Upper lobe of right lung (tissue), 1 donor: Measurements from ENCODE around the gene TOM1L2. TPM values are rescaled to one million over a fixed set of nuclear protein-coding genes. Genes with fewer than 3 reads are reported as not detected.

ENCODE experiments used
- ATAC-seq: fragments of 200-7000 bp; cut with Tn5 transposase; one replicate; pipeline ENCODE4 v1.9.1; 2020; ENCODE audit warnings: mild to moderate bottlenecking, moderate library complexity
- DNase-seq: peaks from one replicate; pipeline ENCODE4 v3.0.0-alpha.2; 2020
- H3K27ac ChIP-seq: fragments of 200-600 bp; one replicate; pipeline ENCODE4 v1.8.0; 2022
- H3K27me3 ChIP-seq: fragments of 200-600 bp; one replicate; pipeline ENCODE4 v1.8.0; 2022; ENCODE audit warnings: mild to moderate bottlenecking
- H3K36me3 ChIP-seq: fragments of 200-600 bp; one replicate; pipeline ENCODE4 v1.8.0; 2022
- H3K4me1 ChIP-seq: fragments of 200-600 bp; one replicate; pipeline ENCODE4 v1.8.0; 2022
- H3K4me3 ChIP-seq: fragments of 200-600 bp; one replicate; pipeline ENCODE4 v1.8.0; 2022; ENCODE audit warnings: mild to moderate bottlenecking
- H3K9me3 ChIP-seq: fragments of 200-600 bp; one replicate; pipeline ENCODE4 v1.8.0; 2022
- intact Hi-C: fragments of 100-400 bp; cut with DNase I; formaldehyde crosslinking; loops from one replicate; pipeline ENCODE4 v1.11.0; 2022
- long read RNA-seq: library from polyadenylated mRNA; unstranded; transcript quantifications from one replicate; pipeline ENCODE4 v2.0.0, GENCODE V29; 2021
- total RNA-seq: library from RNA; stranded (reverse); fragmentation: NEBNext Ultra II Directional; extraction: Animal tissue kit (Norgen Biotek cat#: 25700); gene quantifications from one replicate; pipeline ENCODE4 v1.2.1, GENCODE V29; 2021
- TF ChIP-seq, protein P1 (sequence below): fragments of 200-600 bp; IDR thresholded peaks from one replicate; pipeline ENCODE4 v1.8.0; 2022; ENCODE audit warnings: antibody characterized with exemption
- donor health status: DM: no; HTN: yes; CAD: no; lungs with severe emphysema.

TOM1L2 gene
- total RNA-seq: 76.7 TPM
- long read RNA-seq, transcript TOM1L2-202 (15 exons, 2,418 nt): major isoform, 16 of 105 reads
- long read RNA-seq, partial matches to known transcripts: 10 of 105 reads
- long read RNA-seq, other reads (novel, unspliced or antisense): 79 of 105 reads

DNA sequence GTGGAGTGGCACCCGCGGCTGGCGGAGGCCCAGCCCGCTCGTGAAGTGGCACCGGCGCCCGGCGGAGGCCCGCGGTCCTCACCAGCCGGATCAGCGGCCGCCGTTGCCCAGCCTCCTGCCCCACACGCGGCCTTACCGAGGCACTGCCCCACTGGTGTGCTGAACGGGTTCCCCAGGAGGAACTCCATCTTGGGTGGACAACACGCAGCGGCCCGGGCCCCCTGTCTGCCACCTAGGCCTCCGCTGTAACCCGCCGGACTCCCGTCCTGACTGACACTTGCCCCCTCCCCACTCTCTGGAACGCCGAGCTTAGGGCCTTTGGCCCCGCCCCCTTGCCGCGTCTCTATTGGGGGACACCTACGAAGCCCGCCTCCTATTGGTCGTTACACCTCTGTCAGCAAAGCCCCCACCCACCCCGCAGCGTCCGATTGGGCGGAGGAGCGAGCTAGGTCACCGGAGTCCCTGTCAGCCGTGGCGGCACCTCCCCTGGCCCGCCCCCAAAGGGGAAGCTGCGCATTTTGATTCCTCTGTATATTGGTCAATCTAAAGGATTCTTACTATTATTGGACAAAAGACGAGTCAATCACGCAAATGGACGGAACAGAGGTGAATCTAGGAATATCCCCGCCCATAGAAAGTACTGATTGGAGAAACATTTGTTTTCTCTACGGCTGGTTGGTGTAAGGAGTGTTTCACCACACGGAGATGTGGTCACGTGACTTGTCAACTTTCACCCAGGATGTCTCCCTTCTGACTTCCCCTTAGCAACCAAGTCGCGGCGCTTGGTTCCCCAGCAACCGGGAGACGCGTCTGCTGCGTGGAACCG, at the start of gene TOM1L2, which contains the start of gene DRC3:
Gene TOM1L2 (minus strand): TSS at position 275 of the 826 bp plus-strand sequence. CDS start 87 bp downstream, at position 188.
Gene DRC3 (plus strand): TSS at position 737 of the 826 bp plus-strand sequence. CDS start 4,737 bp downstream, outside the sequence.
- Histone ChIP-seq H3K9me3 (no peaks in the 10 kb centered on the region), H3K36me3 (no peaks in the 10 kb centered on the region), H3K4me1 (peaks cover 27% of the 10 kb centered on the region), H3K4me3 (peak within 1 kb of the TSS; percentile 80), H3K27me3 (no peaks in the 10 kb centered on the region), H3K27ac (peak within 1 kb of the TSS; percentile 90)
- DNase-seq (peak; percentile 100), ATAC-seq (peak; percentile 98)
- TF ChIP-seq, protein P1, sequence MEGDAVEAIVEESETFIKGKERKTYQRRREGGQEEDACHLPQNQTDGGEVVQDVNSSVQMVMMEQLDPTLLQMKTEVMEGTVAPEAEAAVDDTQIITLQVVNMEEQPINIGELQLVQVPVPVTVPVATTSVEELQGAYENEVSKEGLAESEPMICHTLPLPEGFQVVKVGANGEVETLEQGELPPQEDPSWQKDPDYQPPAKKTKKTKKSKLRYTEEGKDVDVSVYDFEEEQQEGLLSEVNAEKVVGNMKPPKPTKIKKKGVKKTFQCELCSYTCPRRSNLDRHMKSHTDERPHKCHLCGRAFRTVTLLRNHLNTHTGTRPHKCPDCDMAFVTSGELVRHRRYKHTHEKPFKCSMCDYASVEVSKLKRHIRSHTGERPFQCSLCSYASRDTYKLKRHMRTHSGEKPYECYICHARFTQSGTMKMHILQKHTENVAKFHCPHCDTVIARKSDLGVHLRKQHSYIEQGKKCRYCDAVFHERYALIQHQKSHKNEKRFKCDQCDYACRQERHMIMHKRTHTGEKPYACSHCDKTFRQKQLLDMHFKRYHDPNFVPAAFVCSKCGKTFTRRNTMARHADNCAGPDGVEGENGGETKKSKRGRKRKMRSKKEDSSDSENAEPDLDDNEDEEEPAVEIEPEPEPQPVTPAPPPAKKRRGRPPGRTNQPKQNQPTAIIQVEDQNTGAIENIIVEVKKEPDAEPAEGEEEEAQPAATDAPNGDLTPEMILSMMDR: no peak
- intact Hi-C loops: no loop called here

DNA sequence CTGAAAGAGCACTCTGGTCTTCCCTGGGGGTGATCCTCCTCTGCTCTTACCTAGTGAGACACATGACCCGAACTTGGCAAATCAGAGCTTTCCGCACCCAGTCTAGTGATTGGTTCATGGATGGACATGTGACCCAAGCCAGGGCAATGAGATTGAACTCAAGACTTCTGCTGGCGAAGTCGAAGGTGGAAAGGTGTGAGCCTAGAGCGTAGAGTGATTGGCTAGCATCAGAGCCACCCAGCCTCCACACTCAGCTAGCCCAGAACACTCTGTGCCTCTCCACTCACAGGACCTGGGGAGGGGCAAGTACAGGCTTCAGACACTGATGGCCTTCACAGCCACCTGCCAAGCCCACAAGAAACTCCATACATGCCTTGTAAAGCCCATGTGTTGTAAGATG, 49.2 kb upstream of the TOM1L2 start:
- Histone ChIP-seq H3K9me3 (no peaks in the 10 kb centered on the region), H3K4me3 (no peak overlapping the region), H3K27ac (no peak overlapping the region), H3K36me3 (peaks cover 19% of the 10 kb centered on the region), H3K4me1 (peaks cover under 1% of the 10 kb centered on the region), H3K27me3 (no peaks in the 10 kb centered on the region)
- TF ChIP-seq, protein P1: no peak
- no peak for ATAC-seq
- intact Hi-C loops: no loop called here
- DNase-seq: no peak

DNA sequence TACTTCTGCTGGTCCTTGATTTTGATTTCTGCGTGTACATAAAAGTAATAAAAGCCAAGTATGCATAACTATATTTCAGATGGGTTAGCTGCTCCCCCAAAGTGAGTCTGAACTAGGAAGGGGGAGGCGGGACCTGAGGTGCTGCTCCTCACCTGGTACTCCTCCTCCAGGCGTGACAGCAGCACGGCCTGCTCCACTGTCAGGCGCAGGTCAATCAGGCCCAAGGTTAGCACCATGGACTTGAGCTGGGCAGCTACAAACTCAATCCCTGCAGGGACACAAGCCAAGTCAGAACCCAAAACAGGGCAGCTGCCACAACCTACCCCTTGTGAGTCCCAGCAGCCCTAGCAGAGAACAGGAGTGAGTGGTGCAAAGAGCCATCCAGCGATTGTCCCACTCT, 48.8 kb upstream of the TOM1L2 start:
- DNase-seq: no peak
- H3K36me3 ChIP-seq: peaks cover 19% of the 10 kb centered on the region
- H3K27ac ChIP-seq: no peak overlapping the region
- H3K9me3 ChIP-seq: no peaks in the 10 kb centered on the region
- no peak overlapping the region for H3K4me3 ChIP-seq
- no peaks in the 10 kb centered on the region for H3K4me1 ChIP-seq
- TF ChIP-seq, protein P1: no peak
- intact Hi-C loops: no loop called here
- H3K27me3 ChIP-seq: no peaks in the 10 kb centered on the region
- no peak for ATAC-seq

DNA sequence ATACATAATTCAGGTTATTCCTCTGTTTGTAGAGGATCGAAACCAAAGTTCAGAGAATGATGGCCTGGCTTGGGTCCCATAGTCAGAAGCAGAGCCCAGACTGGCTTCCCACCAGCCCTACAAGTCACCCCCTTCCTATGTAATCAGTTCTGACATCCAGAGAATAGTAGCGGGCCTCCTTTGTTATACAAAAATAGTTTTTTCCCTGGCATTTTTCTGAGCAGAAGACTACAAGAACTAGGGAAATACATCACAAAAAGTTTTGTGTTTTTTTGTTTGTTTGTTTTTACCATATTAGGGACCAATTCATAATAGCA, 47.6 kb upstream of the TOM1L2 start:
- Histone ChIP-seq H3K27me3 (no peaks in the 10 kb centered on the region), H3K4me1 (no peaks in the 10 kb centered on the region), H3K36me3 (peaks cover 28% of the 10 kb centered on the region), H3K27ac (no peak overlapping the region), H3K9me3 (no peaks in the 10 kb centered on the region), H3K4me3 (no peak overlapping the region)
- TF ChIP-seq, protein P1: no peak
- intact Hi-C loops: no loop called here
- DNase-seq (no peak), ATAC-seq (no peak)

DNA sequence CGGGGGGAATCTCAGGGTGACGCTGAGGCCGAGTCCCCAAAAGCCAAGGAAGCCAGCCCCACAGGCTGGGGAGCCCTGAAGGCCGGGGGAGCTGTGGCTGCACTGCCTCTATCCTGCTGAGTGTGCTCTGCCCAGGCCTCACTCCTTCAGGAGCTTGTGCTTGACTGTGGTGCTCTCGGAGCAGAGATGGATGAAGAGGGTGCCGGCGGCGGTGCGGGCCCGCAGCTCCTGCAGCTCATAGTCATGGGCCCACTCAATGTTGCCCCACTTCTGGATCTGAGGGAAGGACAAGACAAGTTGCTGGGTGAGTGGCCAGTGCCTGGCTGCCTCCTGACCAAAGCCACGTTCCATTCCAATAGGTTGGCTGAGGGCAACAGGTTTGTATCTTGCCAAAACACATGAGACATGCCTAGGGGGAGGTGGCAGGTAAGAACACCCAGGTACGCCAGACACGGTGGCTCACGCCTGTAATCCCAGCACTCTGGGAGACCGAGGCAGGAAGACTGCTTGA, 46.3 kb upstream of the TOM1L2 start:
- intact Hi-C loops: no loop called here
- ATAC-seq (no peak), DNase-seq (peak; percentile 48)
- H3K27me3 ChIP-seq: no peaks in the 10 kb centered on the region
- H3K4me1 ChIP-seq: no peaks in the 10 kb centered on the region
- H3K36me3 ChIP-seq: peaks cover 28% of the 10 kb centered on the region
- TF ChIP-seq, protein P1: no peak
- no peak overlapping the region for H3K27ac ChIP-seq
- H3K4me3 ChIP-seq: no peak overlapping the region
- no peaks in the 10 kb centered on the region for H3K9me3 ChIP-seq
